C4-2B (cell line): Measurements from ENCODE around the gene FBXL22.

Experiments used
- ZFX ChIP-seq: fragments of 450-650 bp; IDR thresholded peaks from 2 replicates; pipeline ENCODE4 v1.6.1; 2017
- TF ChIP-seq, protein P1 (sequence below): fragments of 450-650 bp; conservative IDR thresholded peaks from 2 replicates; pipeline ENCODE4 v1.5.1; 2017; ENCODE audit warnings: mild to moderate bottlenecking

DNA sequence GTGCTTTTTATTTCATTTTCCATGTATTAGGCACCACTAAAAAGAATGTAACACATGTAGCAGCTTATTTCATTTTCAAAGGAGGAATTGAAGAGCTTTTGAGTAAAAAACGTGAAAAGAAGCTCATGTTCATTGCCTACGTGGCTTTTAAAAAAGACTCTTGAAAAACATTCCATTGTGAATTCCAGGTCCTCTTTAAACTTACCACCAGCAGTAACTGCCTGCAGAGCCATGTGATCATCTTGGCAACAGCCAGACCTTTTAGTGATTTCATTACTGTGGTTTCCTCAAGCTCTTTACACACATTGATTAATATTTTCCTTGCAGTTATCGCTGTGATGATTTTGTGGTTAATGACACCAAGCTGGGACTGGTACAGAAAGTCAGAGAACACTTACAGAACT, 43.8 kb upstream of the FBXL22 start:
- TF ChIP-seq, protein P1, sequence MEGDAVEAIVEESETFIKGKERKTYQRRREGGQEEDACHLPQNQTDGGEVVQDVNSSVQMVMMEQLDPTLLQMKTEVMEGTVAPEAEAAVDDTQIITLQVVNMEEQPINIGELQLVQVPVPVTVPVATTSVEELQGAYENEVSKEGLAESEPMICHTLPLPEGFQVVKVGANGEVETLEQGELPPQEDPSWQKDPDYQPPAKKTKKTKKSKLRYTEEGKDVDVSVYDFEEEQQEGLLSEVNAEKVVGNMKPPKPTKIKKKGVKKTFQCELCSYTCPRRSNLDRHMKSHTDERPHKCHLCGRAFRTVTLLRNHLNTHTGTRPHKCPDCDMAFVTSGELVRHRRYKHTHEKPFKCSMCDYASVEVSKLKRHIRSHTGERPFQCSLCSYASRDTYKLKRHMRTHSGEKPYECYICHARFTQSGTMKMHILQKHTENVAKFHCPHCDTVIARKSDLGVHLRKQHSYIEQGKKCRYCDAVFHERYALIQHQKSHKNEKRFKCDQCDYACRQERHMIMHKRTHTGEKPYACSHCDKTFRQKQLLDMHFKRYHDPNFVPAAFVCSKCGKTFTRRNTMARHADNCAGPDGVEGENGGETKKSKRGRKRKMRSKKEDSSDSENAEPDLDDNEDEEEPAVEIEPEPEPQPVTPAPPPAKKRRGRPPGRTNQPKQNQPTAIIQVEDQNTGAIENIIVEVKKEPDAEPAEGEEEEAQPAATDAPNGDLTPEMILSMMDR: no peak
- no peak for TF ChIP-seq ZFX
